HPDE6-E6E7 (cell line): Measurements from ENCODE around the gene MAPT.

Experiments
- DNase-seq: peaks from one replicate; pipeline ENCODE4 v3.0.0; 2011; ENCODE audit warnings: missing footprints; ENCODE audit errors: extremely low spot score

MAPT gene

DNA sequence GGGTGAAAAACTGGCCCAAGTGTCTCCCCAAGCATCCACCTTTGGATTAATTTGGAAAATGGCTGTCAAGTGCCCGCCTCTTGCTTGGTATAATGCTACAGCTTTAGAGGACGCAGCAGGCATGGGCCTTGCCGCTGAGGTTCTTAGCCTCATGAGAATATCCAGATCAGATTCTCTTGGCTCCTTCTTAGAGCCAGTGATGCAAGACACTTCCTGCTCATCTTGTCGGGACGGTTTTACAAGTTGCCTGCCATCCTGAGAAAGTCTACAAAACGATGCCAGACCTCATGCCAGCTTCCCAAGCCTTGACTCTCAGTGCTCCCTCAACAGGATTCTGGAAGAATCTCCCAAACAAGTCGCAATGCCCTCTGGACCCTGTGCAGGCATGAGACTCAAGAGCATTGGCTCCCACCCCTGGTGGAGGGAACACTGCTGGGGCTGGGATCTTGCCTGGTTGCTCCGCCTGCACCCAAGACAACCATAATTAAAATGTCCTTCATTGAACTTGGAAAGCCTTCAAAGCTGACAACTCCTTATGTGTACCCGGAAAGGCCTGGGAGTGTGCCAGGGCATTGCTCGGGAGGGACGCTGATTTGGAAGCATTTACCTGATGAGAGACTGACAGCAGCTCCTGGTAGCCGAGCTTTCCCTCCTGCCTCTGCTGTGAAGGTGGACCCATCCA lies 78.9 kb downstream of the MAPT start:
- no peak for DNase-seq

- no peak for DNase-seq
These were observed 79.8 kb downstream of the MAPT start for GRCh38 chr17:45973946-45974859.

DNA sequence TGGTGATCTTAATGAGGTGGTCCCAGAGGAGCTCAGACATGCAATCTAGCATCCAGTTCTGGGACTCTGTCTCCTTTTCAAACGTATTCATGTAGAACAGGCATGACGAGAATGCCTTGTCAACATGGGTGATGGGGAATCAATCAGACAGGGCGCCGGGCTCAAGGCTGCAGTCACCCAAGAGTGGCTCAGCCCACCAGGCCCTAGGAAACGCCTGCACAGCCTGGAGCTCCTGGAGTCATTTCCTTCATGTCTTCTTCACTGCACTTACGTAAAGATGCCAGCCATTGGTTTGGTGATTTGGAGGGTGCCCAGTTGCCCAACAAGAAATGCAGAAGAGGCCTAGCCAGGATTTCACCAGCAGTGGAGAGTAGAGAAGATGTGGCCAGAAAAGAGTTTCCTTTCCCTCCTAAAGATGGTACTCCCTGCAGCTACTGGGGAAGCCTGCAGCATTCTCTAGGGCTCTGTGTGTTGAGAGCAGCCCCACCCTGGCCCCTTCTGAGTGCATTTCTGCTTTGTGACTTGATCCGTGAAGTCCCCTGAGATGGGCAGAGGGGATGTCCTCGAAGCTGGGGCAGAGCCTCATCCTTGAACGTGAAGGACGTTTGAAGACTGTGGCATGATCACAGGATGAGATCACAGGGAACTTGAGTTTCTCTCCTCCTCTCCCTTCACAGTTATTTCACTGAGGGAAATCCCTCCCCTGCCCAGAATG lies 80.7 kb downstream of the MAPT start:
- DNase-seq = no peak

- DNase-seq = no peak
These were observed 81.4 kb downstream of the MAPT start for GRCh38 chr17:45975640-45976295.

DNA sequence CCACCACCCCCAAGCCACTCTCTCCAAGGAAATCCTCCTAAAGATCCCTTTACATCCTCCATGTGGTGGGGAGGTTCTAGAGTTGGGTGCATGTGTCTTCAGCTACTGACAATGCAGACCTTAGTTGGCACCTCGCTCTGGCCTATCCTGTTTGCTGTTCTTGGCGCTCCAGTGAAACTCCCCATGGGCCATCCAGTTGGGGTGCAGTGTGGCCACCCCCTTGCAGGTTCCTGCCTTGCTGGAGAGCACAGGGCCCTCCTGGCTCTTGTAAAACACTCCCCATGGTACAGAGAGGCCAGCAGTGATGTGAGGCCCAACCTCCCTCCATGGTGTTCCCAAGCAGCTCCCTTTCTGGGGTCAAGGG lies 82.0 kb downstream of the MAPT start:
- DNase-seq = no peak

DNA sequence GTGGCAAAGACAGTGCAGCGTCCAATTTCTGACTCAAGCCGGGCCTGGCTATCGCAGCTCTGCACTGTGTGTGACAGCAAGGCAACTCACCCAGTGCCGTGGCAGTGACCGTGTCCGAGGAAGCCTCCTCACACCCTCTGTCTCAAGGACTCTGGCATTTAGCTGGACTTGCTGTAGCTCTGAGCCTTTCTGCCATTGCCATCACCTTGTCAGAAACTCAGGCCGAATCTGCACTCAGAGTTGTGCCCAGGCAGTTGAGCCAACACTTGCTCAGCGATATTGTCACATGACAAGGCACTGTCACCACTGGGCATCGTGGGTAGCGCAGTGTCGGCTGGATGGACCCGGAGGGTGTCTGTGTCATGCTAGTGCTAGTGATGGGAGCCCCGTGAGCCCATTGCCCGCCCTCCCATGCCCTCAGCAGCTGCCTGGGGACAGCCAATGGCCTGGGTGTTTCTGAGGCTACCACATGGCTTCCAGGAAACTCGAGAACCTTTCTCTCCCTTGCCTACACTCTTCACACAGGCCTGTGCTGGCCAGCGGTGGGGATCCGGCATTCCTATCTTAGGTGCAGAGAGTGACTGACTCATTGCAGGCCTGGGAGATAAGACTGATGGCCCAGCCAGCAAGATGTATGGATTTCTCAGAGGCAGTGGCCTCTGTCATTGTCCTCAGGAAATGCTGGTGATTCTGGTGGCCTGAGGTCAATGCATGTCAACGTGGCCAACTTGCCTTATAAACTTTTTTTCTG lies 82.6 kb downstream of the MAPT start:
- peak; percentile 32 for DNase-seq

GRCh38 chr17:45977506-45977824 lies 83.1 kb downstream of the MAPT start:
- no peak for DNase-seq

DNA sequence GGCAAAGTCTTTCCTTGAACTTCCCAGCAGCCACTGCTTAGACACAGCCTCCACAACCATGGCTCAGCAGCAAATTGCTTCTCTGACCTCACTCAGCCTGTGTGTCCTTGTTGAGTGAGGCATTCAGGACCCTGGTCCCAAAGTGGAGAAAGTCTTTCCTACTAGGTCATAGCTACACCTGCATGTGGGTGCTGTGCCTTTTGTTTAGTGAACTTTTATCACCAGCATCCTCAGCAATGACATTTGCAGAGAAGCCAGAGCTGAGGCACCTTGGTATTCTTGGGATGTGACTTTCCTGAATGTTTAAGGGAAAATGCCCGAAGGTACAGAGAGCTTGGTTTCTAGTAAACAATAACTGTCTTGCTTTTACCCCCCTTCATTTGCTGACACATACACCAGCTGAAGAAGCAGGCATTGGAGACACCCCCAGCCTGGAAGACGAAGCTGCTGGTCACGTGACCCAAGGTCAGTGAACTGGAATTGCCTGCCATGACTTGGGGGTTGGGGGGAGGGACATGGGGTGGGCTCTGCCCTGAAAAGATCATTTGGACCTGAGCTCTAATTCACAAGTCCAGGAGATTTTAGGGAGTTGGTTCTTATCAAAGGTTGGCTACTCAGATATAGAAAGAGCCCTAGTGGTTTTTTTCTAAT lies 83.7 kb downstream of the MAPT start:
- no peak for DNase-seq

GRCh38 chr17:45979137-45979536 lies 84.8 kb downstream of the MAPT start:
- no peak for DNase-seq

DNA sequence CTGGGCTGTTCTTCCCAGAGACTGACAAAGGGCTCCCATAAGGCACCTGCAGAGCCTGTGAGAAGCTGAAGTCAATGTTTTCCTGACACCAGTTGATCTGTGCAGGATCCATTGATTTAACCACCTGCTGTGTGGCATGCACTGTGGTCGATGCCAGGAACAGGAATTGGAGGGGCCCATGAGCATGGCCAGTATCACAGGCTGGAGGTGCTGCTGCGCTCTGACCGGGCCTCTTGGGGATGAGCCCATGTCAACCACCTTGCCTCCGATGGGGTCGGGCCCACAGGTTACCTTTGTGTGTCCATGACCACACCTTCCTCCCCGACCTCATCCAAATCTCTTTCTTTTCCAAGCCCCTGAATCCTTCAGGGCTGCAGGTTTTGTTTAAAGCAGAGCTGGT lies 86.5 kb downstream of the MAPT start:
- DNase-seq = no peak

GRCh38 chr17:45981306-45981705 lies 87.0 kb downstream of the MAPT start:
- no peak for DNase-seq

- no peak for DNase-seq
These were observed 88.6 kb downstream of the MAPT start for GRCh38 chr17:45982791-45983613.

DNA sequence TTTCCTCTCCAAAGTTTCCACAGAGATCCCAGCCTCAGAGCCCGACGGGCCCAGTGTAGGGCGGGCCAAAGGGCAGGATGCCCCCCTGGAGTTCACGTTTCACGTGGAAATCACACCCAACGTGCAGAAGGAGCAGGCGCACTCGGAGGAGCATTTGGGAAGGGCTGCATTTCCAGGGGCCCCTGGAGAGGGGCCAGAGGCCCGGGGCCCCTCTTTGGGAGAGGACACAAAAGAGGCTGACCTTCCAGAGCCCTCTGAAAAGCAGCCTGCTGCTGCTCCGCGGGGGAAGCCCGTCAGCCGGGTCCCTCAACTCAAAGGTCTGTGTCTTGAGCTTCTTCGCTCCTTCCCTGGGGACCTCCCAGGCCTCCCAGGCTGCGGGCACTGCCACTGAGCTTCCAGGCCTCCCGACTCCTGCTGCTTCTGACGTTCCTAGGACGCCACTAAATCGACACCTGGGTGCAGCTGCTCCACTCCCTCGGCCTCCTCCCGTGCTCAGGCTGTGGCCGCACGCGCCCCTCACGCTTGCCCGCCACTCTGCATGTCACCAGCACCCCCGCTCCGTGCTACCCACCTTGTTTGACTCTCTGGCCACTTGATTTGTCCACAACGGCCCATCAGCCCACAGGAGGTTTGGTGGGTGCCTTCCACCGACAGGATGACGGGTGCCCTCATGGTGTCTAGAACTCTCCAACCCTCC lies 89.4 kb downstream of the MAPT start:
- no peak for DNase-seq

GRCh38 chr17:45984368-45984767 lies 90.0 kb downstream of the MAPT start:
- DNase-seq = no peak

DNA sequence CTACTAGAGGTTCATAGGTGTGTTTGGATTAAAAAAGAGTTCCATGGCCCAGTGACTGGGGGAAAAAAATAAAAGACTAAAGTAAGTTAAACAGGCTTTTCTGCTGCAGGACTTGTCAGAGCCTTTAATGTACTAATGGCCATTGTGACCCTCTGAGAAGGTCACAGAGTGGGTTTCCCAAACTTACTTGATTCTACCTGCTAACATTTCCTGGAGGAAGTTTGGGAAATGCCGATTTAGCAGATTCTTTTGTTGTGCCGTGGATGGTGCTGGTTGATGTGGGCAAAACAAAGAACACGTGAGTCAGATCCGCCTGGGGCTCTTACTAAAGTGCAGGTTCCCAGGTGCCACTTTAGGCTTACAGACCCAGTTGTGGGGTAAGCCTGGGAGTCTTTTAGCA lies 91.1 kb downstream of the MAPT start:
- no peak for DNase-seq

GRCh38 chr17:45986056-45986455 lies 91.7 kb downstream of the MAPT start:
- DNase-seq = no peak

GRCh38 chr17:45987706-45988105 lies 93.4 kb downstream of the MAPT start:
- DNase-seq = no peak

DNA sequence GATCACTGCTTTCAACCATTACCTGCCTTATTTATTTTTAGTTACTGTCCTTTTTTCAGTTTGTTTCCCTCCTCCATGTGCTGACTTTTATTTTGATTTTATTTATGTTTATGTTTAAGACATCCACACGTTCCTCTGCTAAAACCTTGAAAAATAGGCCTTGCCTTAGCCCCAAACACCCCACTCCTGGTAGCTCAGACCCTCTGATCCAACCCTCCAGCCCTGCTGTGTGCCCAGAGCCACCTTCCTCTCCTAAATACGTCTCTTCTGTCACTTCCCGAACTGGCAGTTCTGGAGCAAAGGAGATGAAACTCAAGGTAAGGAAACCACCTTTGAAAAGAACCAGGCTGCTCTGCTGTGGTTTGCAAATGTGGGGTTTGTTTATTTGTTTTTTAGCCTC lies 95.4 kb downstream of the MAPT start:
- no peak for DNase-seq

DNA sequence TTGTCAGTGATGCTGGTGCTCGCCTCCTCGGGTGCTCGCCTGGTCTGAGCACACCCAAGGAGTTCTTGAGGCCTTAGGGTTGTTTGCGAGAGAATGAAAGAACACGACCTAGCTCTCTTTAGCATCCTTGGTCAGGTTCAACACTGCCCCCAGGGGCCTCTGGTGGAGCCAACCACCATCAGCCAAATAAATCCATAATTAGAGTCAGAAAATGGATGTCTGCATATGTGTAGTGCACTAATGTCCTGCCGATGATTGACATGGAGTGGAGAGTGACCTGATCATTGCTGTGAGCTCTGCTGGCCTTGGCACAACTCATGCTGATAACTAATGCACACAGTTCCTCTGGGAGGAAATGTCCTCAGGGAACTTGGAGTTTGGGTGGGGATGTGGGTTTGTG lies 96.5 kb downstream of the MAPT start:
- no peak for DNase-seq

GRCh38 chr17:45991341-45991740 lies 97.0 kb downstream of the MAPT start:
- DNase-seq = no peak
